DMS 273 (cell line): Measurements from ENCODE around the gene STK32C.
"Not testable (repeated sequence)": the region's sequence is repeated elsewhere in the genome, so short reads cannot be mapped to it uniquely, and the experiment has no call there.

Experiments used
- DNase-seq: peaks from one replicate; lab custom pipeline; 2025; ENCODE audit not compliant: unreplicated experiment; lab: John Stamatoyannopoulos, UW

The STK32C gene

DNA sequence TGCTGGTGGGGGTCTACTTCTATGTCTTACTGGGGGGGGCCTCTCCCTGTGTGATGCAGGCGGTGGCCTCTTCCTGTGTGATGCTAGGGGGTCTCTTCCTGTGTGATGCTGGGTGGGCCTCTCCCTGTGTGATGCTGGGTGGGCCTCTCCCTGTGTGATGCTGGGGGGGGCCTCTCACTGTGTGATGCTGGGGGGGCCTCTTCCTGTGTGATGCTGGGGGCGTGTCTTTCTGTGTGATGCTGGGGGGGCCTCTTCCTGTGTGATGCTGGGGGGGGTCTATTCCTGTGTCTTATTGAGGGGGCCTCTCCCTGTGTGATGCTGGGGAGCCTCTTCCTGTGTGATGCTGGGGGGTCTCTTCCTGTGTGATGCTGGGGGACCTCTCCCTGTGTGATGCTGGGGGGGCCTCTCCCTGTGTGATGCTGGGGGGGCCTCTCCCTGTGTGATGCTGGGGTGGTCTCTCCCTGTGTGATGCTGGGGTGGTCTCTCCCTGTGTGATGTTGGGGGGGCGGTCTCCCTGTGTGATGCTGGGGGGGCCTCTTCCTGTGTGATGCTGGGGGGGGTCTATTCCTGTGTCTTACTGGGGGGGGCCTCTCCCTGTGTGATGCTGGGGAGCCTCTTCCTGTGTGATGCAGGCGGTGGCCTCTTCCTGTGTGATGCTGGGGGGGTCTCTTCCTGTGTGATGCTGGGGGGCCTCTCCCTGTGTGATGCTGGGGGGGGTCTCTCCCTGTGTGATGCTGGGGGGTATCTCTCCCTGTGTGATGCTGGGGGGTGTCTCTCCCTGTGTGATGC is 146.7 kb downstream of the STK32C start:
- DNase-seq: not testable (repeated sequence)

DNA sequence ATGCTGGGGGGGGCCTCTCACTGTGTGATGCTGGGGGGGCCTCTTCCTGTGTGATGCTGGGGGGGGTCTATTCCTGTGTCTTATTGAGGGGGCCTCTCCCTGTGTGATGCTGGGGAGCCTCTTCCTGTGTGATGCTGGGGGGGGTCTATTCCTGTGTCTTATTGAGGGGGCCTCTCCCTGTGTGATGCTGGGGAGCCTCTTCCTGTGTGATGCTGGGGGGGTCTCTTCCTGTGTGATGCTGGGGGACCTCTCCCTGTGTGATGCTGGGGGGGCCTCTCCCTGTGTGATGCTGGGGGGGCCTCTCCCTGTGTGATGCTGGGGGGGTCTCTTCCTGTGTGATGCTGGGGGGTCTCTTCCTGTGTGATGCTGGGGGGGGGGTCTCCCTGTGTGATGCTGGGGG is 147.5 kb downstream of the STK32C start:
- DNase-seq: not testable (repeated sequence)

DNA sequence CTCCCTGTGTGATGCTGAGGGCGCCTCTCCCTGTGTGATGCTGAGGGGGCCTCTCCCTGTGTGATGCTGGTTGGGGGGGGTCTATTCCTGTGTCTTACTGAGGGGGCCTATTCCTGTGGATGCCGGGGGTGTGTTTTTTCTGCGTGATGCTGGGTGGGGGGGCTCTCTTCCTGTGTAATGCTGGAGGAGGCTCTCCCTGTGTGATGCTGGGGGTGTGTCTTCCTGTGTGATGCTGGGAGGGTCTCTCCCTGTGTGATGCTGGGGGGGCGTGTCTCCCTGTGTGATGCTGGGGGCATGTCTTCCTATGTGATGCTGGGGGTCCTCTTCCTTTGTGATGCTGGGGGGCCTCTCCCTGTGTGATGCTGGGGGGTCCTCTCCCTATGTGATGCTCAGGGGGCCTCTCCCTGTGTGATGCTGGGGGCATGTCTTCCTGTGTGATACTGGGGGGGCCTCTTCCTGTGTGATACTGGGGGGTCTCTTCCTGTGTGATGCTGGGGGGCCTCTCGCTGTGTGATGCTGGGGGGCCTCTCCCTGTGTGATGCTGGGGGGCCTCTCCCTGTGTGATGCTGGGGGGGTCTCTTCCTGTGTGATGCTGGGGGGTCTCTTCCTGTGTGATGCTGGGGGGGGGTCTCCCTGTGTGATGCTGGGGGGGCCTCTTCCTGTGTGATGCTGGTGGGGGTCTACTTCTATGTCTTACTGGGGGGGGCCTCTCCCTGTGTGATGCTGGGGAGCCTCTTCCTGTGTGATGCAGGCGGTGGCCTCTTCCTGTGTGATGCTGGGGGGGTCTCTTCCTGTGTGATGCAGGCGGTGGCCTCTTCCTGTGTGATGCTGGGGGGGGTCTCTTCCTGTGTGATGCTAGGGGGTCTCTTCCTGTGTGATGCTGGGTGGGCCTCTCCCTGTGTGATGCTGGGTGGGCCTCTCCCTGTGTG is 148.2 kb downstream of the STK32C start:
- peak; percentile 15 for DNase-seq

GRCh38 chr10:132158823-132159222 is 148.9 kb downstream of the STK32C start:
- DNase-seq: no peak

DNA sequence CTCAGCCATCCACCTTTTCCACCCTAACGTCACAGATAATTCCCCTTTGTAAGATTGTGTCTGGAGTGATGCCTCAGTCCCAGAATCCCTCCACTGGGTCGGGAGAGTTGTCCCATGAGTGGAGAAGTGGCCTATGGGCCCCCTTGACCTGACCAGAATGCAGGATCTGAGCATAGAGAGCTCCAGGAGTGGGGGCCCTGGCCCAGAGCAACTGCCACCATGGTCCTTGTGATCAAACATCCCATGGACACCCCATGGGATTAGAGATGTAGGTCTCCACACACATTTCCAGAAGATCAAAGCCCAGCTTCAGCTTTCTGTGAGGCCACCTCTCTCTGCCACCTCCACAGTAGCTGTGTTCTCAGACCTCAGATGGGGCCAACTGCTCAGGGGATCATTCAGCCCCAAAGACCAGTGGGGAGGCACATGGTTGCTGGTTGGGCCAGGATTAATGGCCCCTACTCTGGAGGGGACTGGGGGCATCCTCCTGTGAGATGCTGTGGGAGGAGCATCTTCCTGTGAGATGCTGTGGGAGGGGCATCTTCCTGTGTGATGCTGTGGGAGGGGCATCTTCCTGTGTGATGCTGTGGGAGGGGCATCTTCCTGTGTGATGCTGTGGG is 149.5 kb downstream of the STK32C start:
- no peak for DNase-seq
